Loucy (cell line): ENCODE results near the gene CNKSR3.

Experiments used
- EZH2phosphoT487 ChIP-seq: fragments of 200-600 bp; IDR thresholded peaks from 2 replicates; pipeline ENCODE4 v1.6.1; 2018; ENCODE audit warnings: antibody characterized with exemption, mild to moderate bottlenecking, moderate library complexity, borderline replicate concordance
- TF ChIP-seq, protein P1 (sequence below): fragments of 200-600 bp; sonication (generic); conservative IDR thresholded peaks from 2 replicates; pipeline ENCODE4 v1.5.1; 2014; ENCODE audit warnings: mild to moderate bottlenecking, antibody characterized with exemption, low read length

DNA sequence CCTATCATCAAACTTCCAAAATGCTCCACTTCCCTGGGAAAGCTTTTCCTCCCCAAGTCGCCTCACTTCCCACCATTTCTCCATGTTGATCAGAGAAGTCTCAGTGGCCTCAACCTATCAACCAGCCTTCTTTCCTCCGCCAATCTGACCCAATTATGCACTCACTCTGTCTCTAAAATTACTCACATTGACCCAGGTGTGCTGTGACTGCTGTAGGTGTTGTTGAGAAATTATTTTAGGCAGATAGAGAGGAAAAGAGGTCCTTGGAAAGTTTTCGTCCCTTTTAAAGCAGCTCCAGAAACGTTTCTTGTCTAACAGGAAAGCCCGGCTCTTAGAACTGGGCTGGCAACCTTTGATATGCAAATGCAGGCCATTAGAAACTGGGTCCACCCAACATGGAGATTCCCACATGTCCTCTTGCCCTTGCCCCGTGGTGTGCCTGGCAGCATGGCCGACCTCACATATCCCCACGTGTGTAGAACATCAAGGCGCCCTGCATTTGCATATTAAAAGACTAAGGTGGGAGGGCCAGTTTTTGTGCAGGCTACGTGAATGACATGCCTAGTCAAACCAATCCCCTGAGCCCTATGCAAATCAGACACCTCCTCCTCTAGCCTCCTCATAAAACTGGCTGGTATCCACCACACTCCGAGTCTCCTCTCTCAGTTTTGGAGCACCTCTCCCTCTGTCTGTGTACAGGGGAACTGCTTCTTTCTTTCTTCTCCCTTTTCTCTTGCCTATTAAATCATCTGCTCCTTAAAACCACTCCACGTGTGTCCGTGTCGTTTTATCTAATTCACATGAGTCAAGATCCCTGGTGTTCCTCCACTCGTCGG is 166.8 kb downstream of the CNKSR3 start:
- TF ChIP-seq, protein P1, sequence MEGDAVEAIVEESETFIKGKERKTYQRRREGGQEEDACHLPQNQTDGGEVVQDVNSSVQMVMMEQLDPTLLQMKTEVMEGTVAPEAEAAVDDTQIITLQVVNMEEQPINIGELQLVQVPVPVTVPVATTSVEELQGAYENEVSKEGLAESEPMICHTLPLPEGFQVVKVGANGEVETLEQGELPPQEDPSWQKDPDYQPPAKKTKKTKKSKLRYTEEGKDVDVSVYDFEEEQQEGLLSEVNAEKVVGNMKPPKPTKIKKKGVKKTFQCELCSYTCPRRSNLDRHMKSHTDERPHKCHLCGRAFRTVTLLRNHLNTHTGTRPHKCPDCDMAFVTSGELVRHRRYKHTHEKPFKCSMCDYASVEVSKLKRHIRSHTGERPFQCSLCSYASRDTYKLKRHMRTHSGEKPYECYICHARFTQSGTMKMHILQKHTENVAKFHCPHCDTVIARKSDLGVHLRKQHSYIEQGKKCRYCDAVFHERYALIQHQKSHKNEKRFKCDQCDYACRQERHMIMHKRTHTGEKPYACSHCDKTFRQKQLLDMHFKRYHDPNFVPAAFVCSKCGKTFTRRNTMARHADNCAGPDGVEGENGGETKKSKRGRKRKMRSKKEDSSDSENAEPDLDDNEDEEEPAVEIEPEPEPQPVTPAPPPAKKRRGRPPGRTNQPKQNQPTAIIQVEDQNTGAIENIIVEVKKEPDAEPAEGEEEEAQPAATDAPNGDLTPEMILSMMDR = no peak
- TF ChIP-seq EZH2phosphoT487 = no peak
